ENCODE data around the gene ESYT3. TPM values are rescaled to one million over a fixed set of nuclear protein-coding genes. Genes with fewer than 3 reads are reported as not detected.

The ESYT3 gene
- total RNA-seq, 2 donors from 2014 or later: 2.0 to 6.0 TPM

GRCh38 chr3:138468451-138468850 is 34.0 kb downstream of the ESYT3 start:
- H3K27me3 ChIP-seq: no peaks in the 10 kb centered on the region
- WGBS, 2 donors: 73 to 74% methylated on average over 6 of the region's 6 CpGs
- H3K9me3 ChIP-seq: no peaks in the 10 kb centered on the region
- H3K4me3 ChIP-seq: no peak overlapping the region
- ATAC-seq (no peak), DNase-seq (no peak)
- TF ChIP-seq CTCF (IDR thresholded peaks at IDR 0.05): no peak
- no peak for TF ChIP-seq POLR2A (IDR thresholded peaks at IDR 0.05)
- no peak overlapping the region for H3K27ac ChIP-seq
- no peaks in the 10 kb centered on the region for H3K36me3 ChIP-seq (replicated peaks in 1 of 2; ENCODE audit: insufficient read depth in 1 of 2, low read depth in 2 of 2)
- intact Hi-C loops (cut with DNase I): no loop called here
- H3K4me1 ChIP-seq: no peaks in the 10 kb centered on the region

GRCh38 chr3:138468886-138469285 is 34.5 kb downstream of the ESYT3 start:
- H3K4me3 ChIP-seq: no peak overlapping the region
- no peaks in the 10 kb centered on the region for H3K36me3 ChIP-seq (replicated peaks in 1 of 2; ENCODE audit: insufficient read depth in 1 of 2, low read depth in 2 of 2)
- DNase-seq: no peak
- no peak for ATAC-seq
- intact Hi-C loops (cut with DNase I): no loop called here
- no peak overlapping the region for H3K27ac ChIP-seq
- TF ChIP-seq CTCF (IDR thresholded peaks at IDR 0.05) (no peak), POLR2A (IDR thresholded peaks at IDR 0.05) (no peak)
- H3K9me3 ChIP-seq: no peaks in the 10 kb centered on the region
- H3K4me1 ChIP-seq: no peaks in the 10 kb centered on the region
- no peaks in the 10 kb centered on the region for H3K27me3 ChIP-seq
- 66 to 94% methylated on average over 2 of the region's 2 CpGs for WGBS, 2 donors

- no peak for DNase-seq
- WGBS, 2 donors: 86 to 96% methylated on average over 6 of the region's 6 CpGs
- intact Hi-C loops (cut with DNase I): no loop called here
Measured at GRCh38 chr3:138469874-138470273, 35.5 kb downstream of the ESYT3 start.

GRCh38 chr3:138470687-138471086 is 36.3 kb downstream of the ESYT3 start:
- H3K4me1 ChIP-seq: no peaks in the 10 kb centered on the region
- intact Hi-C loops (cut with DNase I): no loop called here
- no peak overlapping the region for H3K27ac ChIP-seq
- DNase-seq (no peak), ATAC-seq (no peak)
- 87 to 90% methylated on average over 3 of the region's 3 CpGs for WGBS, 2 donors
- H3K36me3 ChIP-seq (replicated peaks in 1 of 2; ENCODE audit: insufficient read depth in 1 of 2, low read depth in 2 of 2): no peaks in the 10 kb centered on the region
- no peak for TF ChIP-seq CTCF (IDR thresholded peaks at IDR 0.05)
- no peak for TF ChIP-seq POLR2A (IDR thresholded peaks at IDR 0.05)
- no peak overlapping the region for H3K4me3 ChIP-seq
- no peaks in the 10 kb centered on the region for H3K9me3 ChIP-seq
- no peaks in the 10 kb centered on the region for H3K27me3 ChIP-seq

More at GRCh38 chr3:138469874-138470273, 35.5 kb downstream of the ESYT3 start:
- no peak for ATAC-seq
- no peaks in the 10 kb centered on the region for H3K27me3 ChIP-seq
- no peak overlapping the region for H3K4me3 ChIP-seq
- no peaks in the 10 kb centered on the region for H3K4me1 ChIP-seq
- no peaks in the 10 kb centered on the region for H3K36me3 ChIP-seq (replicated peaks in 1 of 2; ENCODE audit: insufficient read depth in 1 of 2, low read depth in 2 of 2)
- no peaks in the 10 kb centered on the region for H3K9me3 ChIP-seq
- no peak overlapping the region for H3K27ac ChIP-seq
- TF ChIP-seq CTCF (IDR thresholded peaks at IDR 0.05) (no peak), POLR2A (IDR thresholded peaks at IDR 0.05) (no peak)

GRCh38 chr3:138471481-138471880 is 37.1 kb downstream of the ESYT3 start:
- ATAC-seq (no peak), DNase-seq (no peak)
- H3K4me3 ChIP-seq: no peak overlapping the region
- H3K27ac ChIP-seq: no peak overlapping the region
- no peaks in the 10 kb centered on the region for H3K9me3 ChIP-seq
- intact Hi-C loops (cut with DNase I): no loop called here
- H3K27me3 ChIP-seq: no peaks in the 10 kb centered on the region
- H3K4me1 ChIP-seq: no peaks in the 10 kb centered on the region
- 75 to 84% methylated on average over 1 of the region's 1 CpG for WGBS, 2 donors
- no peaks in the 10 kb centered on the region for H3K36me3 ChIP-seq (replicated peaks in 1 of 2; ENCODE audit: insufficient read depth in 1 of 2, low read depth in 2 of 2)
- no peak for TF ChIP-seq CTCF (IDR thresholded peaks at IDR 0.05)
- no peak for TF ChIP-seq POLR2A (IDR thresholded peaks at IDR 0.05)

All from body of pancreas (tissue), 4 donors.